ENCODE results near the gene KRTAP4-1.
"Not testable (repeated sequence)": the region's sequence is repeated elsewhere in the genome, so short reads cannot be mapped to it uniquely, and the experiment has no call there.

Gene KRTAP4-1

DNA sequence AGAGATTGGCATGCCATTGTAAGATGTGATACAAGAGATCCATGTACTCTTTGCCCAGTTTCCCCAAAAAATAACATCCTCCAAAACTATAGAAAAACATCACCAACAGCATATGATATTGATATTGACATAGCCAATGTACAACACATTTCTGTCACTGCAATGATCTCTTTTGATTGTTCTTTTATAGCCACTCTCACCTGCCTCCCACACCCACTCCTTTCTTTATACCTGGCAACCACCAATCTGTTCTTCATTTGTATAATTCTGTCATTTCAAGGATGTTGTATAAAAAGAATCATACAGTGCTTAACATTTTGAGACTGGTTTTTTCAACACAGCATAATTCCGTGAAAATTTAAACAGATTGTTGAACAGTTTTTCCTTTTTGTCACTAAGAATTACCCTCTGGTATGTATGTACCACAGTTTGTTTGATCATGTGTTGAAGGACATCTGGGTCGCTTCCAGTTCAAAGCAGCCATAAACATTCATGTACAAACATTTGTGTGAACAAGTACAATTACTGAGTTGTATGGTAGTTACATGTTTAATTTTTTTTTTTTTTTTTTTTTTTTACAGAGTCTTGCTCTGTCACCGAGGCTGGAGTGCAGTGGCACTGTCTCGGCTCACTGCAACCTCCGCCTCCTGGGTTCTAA is 14.8 kb upstream of the KRTAP4-1 start:
- no peaks in the 10 kb centered on the region for H3K4me1 ChIP-seq (ENCODE audit: control insufficient read depth, insufficient read depth, low read length, poor library complexity, severe bottlenecking)
- no peak overlapping the region for H3K4me3 ChIP-seq (ENCODE audit: extremely low read depth, insufficient read depth, low read length, poor library complexity, severe bottlenecking)
- H3K36me3 ChIP-seq (ENCODE audit: control insufficient read depth, insufficient read depth, low read length), result no peaks in the 10 kb centered on the region
- H3K9me3 ChIP-seq (ENCODE audit: control insufficient read depth, low read length), result no peaks in the 10 kb centered on the region
- H3K27ac ChIP-seq (ENCODE audit: low read depth, low read length, severe bottlenecking), result no peak overlapping the region
- 59 to 60% methylated on average over 3 of the region's 5 CpGs for WGBS, 2 experiments (ENCODE audit: insufficient coverage in 2 of 2)

GRCh38 chr17:41196068-41196467 is 11.4 kb upstream of the KRTAP4-1 start:
- Histone ChIP-seq H3K4me1 (ENCODE audit: control insufficient read depth, insufficient read depth, low read length, poor library complexity, severe bottlenecking) (no peaks in the 10 kb centered on the region), H3K36me3 (ENCODE audit: control insufficient read depth, insufficient read depth, low read length) (no peaks in the 10 kb centered on the region), H3K9me3 (ENCODE audit: control insufficient read depth, low read length) (no peaks in the 10 kb centered on the region), H3K4me3 (ENCODE audit: extremely low read depth, insufficient read depth, low read length, poor library complexity, severe bottlenecking) (no peak overlapping the region), H3K27ac (ENCODE audit: low read depth, low read length, severe bottlenecking) (no peak overlapping the region)
- no CpG with 5 or more reads among the region's 1 CpG for WGBS, 2 experiments (ENCODE audit: insufficient coverage in 2 of 2)

DNA sequence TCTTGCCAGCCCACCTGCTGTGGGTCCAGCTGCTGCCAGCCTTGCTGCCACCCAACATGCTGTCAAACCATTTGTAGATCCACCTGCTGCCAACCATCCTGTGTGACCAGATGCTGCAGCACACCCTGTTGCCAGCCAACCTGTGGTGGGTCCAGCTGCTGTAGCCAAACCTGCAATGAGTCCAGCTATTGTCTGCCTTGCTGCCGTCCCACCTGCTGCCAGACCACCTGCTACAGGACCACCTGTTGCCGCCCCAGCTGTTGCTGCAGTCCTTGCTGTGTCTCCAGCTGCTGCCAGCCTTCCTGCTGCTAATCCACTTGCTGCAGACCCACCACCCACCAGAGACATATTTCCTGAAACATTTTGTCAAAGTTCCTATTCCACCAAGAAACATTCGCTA is 5.6 kb upstream of the KRTAP4-1 start:
- Histone ChIP-seq H3K4me1 (ENCODE audit: control insufficient read depth, insufficient read depth, low read length, poor library complexity, severe bottlenecking) (no peaks in the 10 kb centered on the region), H3K9me3 (ENCODE audit: control insufficient read depth, low read length) (no peaks in the 10 kb centered on the region), H3K36me3 (ENCODE audit: control insufficient read depth, insufficient read depth, low read length) (no peaks in the 10 kb centered on the region), H3K4me3 (ENCODE audit: extremely low read depth, insufficient read depth, low read length, poor library complexity, severe bottlenecking) (no peak overlapping the region), H3K27ac (ENCODE audit: low read depth, low read length, severe bottlenecking) (no peak overlapping the region)
- WGBS, 2 experiments (ENCODE audit: insufficient coverage in 2 of 2), result 93 to 100% methylated on average over 3 of the region's 3 CpGs

- H3K4me3 ChIP-seq (ENCODE audit: extremely low read depth, insufficient read depth, low read length, poor library complexity, severe bottlenecking); H3K9me3 ChIP-seq (ENCODE audit: control insufficient read depth, low read length); H3K4me1 ChIP-seq (ENCODE audit: control insufficient read depth, insufficient read depth, low read length, poor library complexity, severe bottlenecking); H3K27ac ChIP-seq (ENCODE audit: low read depth, low read length, severe bottlenecking); H3K36me3 ChIP-seq (ENCODE audit: control insufficient read depth, insufficient read depth, low read length): not testable (repeated sequence)
- WGBS, 2 experiments (ENCODE audit: insufficient coverage in 2 of 2), result 17% methylated on average over 1 of the region's 1 CpG; no CpG with 5 or more reads in 1 of the 2 experiments
These were observed 5.2 kb upstream of the KRTAP4-1 start, which contains the start of gene KRTAP9-1 for GRCh38 chr17:41189837-41190318. KRTAP9-1 (plus strand) TSS chr17:41189887; CDS start chr17:41189887, 0 bp downstream.

- no peak overlapping the region for H3K4me3 ChIP-seq (ENCODE audit: extremely low read depth, insufficient read depth, low read length, poor library complexity, severe bottlenecking)
- no peaks in the 10 kb centered on the region for H3K9me3 ChIP-seq (ENCODE audit: control insufficient read depth, low read length)
- H3K4me1 ChIP-seq (ENCODE audit: control insufficient read depth, insufficient read depth, low read length, poor library complexity, severe bottlenecking), result no peaks in the 10 kb centered on the region
- H3K36me3 ChIP-seq (ENCODE audit: control insufficient read depth, insufficient read depth, low read length), result no peaks in the 10 kb centered on the region
- no CpG with 5 or more reads among the region's 2 CpGs for WGBS, 2 experiments (ENCODE audit: insufficient coverage in 2 of 2)
- no peak overlapping the region for H3K27ac ChIP-seq (ENCODE audit: low read depth, low read length, severe bottlenecking)
These were observed 2.2 kb upstream of the KRTAP4-1 start for GRCh38 chr17:41186872-41187271.

- WGBS, 2 experiments (ENCODE audit: insufficient coverage in 2 of 2), result 100% methylated on average over 1 of the region's 1 CpG; no CpG with 5 or more reads in 1 of the 2 experiments
- no peaks in the 10 kb centered on the region for H3K4me1 ChIP-seq (ENCODE audit: control insufficient read depth, insufficient read depth, low read length, poor library complexity, severe bottlenecking)
- no peak overlapping the region for H3K4me3 ChIP-seq (ENCODE audit: extremely low read depth, insufficient read depth, low read length, poor library complexity, severe bottlenecking)
- no peaks in the 10 kb centered on the region for H3K9me3 ChIP-seq (ENCODE audit: control insufficient read depth, low read length)
- H3K36me3 ChIP-seq (ENCODE audit: control insufficient read depth, insufficient read depth, low read length), result no peaks in the 10 kb centered on the region
- no peak overlapping the region for H3K27ac ChIP-seq (ENCODE audit: low read depth, low read length, severe bottlenecking)
These were observed 290 bp upstream of the KRTAP4-1 start for GRCh38 chr17:41185001-41185400.

DNA sequence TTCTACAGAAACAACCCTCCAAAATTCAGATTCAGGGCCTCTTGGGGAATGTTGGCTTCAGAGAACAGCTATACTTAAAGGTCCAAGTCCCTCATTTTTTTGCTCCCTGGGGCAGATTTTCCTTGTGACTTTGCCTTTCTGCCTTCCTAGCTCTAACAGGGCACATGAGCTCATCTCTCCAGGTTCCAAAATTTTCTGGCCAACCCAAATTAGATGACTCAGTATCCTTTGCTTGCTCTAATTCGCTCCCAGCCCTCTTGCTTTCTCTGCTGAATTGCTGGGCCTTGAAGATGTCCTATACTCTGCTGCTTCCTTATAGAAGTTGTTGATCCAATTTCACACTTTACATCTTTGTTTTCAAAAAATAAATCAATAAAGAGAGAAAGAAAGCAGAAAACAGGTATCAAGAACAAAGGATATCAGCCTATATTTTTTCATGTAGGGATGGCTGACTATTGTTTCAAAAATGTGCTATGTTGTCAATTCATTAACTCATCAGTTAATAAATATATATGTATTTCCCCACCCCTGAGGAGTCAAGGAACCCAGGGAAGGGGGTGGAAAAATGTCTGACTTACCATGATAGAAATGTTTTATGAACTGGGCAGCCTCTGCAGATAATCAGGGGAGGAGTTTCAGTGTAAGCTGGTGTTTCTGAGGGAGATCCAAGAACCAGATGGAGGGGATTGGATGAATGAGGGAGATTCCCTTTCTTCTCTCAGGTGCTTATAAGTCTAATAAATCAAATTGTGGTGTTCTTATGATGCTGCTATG is 5.7 kb downstream of the KRTAP4-1 start:
- no peak overlapping the region for H3K4me3 ChIP-seq (ENCODE audit: extremely low read depth, insufficient read depth, low read length, poor library complexity, severe bottlenecking)

DNA sequence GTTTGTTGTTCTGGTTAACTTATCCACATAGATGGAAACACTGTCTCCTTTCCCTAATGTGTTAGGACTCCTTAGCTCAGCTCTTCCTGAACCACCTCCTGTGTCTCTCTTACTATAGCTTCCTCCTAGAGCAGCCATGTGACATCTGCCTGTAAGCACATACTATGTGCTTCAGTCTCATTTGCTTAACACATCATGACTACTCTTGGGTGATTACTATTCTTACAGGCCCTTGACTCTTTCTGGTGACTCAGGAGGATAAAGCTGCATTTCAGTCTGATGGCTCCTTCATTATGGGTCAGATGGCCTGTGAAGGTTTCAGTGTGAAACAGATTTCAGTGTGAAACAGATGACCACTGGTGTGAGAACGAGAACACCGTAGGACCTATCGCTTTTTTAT is 6.4 kb downstream of the KRTAP4-1 start:
- no peak overlapping the region for H3K27ac ChIP-seq (ENCODE audit: low read depth, low read length, severe bottlenecking)
- 100% methylated on average over 2 of the region's 3 CpGs for WGBS, 2 experiments (ENCODE audit: insufficient coverage in 2 of 2)

More for the DNA sequence above, 5.7 kb downstream of the KRTAP4-1 start:
- Histone ChIP-seq H3K36me3 (ENCODE audit: control insufficient read depth, insufficient read depth, low read length) (no peaks in the 10 kb centered on the region), H3K27ac (ENCODE audit: low read depth, low read length, severe bottlenecking) (no peak overlapping the region), H3K9me3 (ENCODE audit: control insufficient read depth, low read length) (no peaks in the 10 kb centered on the region), H3K4me1 (ENCODE audit: control insufficient read depth, insufficient read depth, low read length, poor library complexity, severe bottlenecking) (no peaks in the 10 kb centered on the region)
- 80% methylated on average over 1 of the region's 1 CpG; no CpG with 5 or more reads in 1 of the 2 experiments for WGBS, 2 experiments (ENCODE audit: insufficient coverage in 2 of 2)

GRCh38 chr17:41177727-41178271 is 6.9 kb downstream of the KRTAP4-1 start, which contains the start of gene KRTAP4-2:
KRTAP4-2 (minus strand) TSS chr17:41178221; CDS start chr17:41178164, 57 bp downstream.
- Histone ChIP-seq H3K9me3 (ENCODE audit: control insufficient read depth, low read length) (no peaks in the 10 kb centered on the region), H3K4me1 (ENCODE audit: control insufficient read depth, insufficient read depth, low read length, poor library complexity, severe bottlenecking) (no peaks in the 10 kb centered on the region), H3K27ac (ENCODE audit: low read depth, low read length, severe bottlenecking) (no peak within 1 kb of the TSS), H3K4me3 (ENCODE audit: extremely low read depth, insufficient read depth, low read length, poor library complexity, severe bottlenecking) (no peak within 1 kb of the TSS), H3K36me3 (ENCODE audit: control insufficient read depth, insufficient read depth, low read length) (no peaks in the 10 kb centered on the region)
- WGBS, 2 experiments (ENCODE audit: insufficient coverage in 2 of 2), result 94 to 97% methylated on average over 4 of the region's 7 CpGs

More for the DNA sequence above, 6.4 kb downstream of the KRTAP4-1 start:
- Histone ChIP-seq H3K4me3 (ENCODE audit: extremely low read depth, insufficient read depth, low read length, poor library complexity, severe bottlenecking) (no peak overlapping the region), H3K36me3 (ENCODE audit: control insufficient read depth, insufficient read depth, low read length) (no peaks in the 10 kb centered on the region), H3K4me1 (ENCODE audit: control insufficient read depth, insufficient read depth, low read length, poor library complexity, severe bottlenecking) (no peaks in the 10 kb centered on the region), H3K9me3 (ENCODE audit: control insufficient read depth, low read length) (no peaks in the 10 kb centered on the region)

DNA sequence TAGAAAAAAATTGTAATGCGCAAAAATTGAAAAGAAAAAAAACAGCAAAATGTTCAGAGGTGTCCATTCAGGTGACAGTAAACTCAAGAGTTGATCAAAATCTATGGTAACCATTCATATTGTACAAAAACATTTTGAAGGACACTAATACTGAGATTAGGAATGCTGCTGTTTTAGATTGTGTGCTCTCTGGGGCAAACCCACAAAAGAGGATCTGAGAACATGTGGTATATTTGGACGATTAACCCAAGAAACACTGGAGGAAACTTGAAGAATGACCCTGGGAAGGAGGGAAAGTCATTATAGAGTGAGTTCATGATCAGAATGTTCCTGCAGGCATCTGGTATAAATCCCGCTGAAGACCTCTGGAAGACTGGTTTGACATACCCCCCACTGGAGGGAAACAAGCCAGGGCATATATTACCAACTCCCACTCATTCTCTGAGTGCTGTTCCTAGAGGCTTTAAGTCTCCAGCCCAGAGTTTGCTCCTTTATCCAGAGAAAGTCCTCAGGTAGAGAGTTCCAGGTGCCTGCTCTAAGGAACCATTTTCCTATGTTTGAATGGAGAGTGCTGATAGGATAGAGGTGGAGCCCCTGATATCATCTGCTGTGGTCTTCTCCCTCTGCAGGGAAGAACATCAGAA is 7.8 kb downstream of the KRTAP4-1 start:
- no peaks in the 10 kb centered on the region for H3K4me1 ChIP-seq (ENCODE audit: control insufficient read depth, insufficient read depth, low read length, poor library complexity, severe bottlenecking)
- H3K9me3 ChIP-seq (ENCODE audit: control insufficient read depth, low read length), result no peaks in the 10 kb centered on the region
- whole genome bisulfite sequencing, 2 experiments (ENCODE audit: insufficient coverage in 2 of 2), result 77 to 86% methylated on average over 2 to 3 of the region's 3 CpGs
- H3K36me3 ChIP-seq (ENCODE audit: control insufficient read depth, insufficient read depth, low read length), result no peaks in the 10 kb centered on the region
- no peak overlapping the region for H3K4me3 ChIP-seq (ENCODE audit: extremely low read depth, insufficient read depth, low read length, poor library complexity, severe bottlenecking)
- H3K27ac ChIP-seq (ENCODE audit: low read depth, low read length, severe bottlenecking), result no peak overlapping the region
